Vagina (tissue), 2 donors: ENCODE data around the gene UBE2E3.

Source experiments
- CTCF ChIP-seq, 3 experiments: fragments of 450-650 bp in 2 of 3; fragments of 200-600 bp in 1 of 3; sonication (generic) in 1 of 3; IDR thresholded peaks; one replicate each; pipeline ENCODE4 v1.5.1; 2017 to 2019; ENCODE audit warnings: antibody characterized with exemption in 3 of 3, mild to moderate bottlenecking in 2 of 3, moderate library complexity in 2 of 3
- POLR2A ChIP-seq, 2 donors: fragments of 450-650 bp; IDR thresholded peaks; one replicate each; pipeline ENCODE4 v1.6.1; 2017; ENCODE audit warnings: antibody characterized with exemption in 2 of 2, mild to moderate bottlenecking in 2 of 2, moderate library complexity in 2 of 2

- TF ChIP-seq POLR2A (IDR thresholded peaks at IDR 0.05) (no peak), CTCF (IDR thresholded peaks at IDR 0.05) (no peak)
Observed at GRCh38 chr2:181074457-181074856, 94.1 kb downstream of the UBE2E3 start.
